Measurements from ENCODE around the gene ITGBL1.

ITGBL1 gene

DNA sequence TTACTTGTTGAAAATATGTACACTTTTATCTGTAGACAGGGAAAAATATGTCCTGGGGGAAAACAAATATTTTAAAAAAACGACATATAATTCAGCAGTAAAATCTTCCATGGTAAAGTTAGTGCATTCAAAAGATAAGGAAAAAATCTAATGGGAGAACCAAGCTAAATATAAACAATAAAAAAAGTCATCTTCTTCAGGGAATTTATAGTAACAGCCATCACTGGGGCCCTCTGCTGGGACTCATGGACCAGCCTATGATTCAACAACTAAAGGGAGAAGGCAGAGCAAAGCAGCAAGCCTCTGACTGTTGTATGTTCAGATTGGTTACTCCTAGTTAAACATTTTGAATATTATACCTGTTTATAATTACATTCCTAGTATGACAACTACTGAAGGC is 93.0 kb downstream of the ITGBL1 start:
- TF ChIP-seq, protein P1, sequence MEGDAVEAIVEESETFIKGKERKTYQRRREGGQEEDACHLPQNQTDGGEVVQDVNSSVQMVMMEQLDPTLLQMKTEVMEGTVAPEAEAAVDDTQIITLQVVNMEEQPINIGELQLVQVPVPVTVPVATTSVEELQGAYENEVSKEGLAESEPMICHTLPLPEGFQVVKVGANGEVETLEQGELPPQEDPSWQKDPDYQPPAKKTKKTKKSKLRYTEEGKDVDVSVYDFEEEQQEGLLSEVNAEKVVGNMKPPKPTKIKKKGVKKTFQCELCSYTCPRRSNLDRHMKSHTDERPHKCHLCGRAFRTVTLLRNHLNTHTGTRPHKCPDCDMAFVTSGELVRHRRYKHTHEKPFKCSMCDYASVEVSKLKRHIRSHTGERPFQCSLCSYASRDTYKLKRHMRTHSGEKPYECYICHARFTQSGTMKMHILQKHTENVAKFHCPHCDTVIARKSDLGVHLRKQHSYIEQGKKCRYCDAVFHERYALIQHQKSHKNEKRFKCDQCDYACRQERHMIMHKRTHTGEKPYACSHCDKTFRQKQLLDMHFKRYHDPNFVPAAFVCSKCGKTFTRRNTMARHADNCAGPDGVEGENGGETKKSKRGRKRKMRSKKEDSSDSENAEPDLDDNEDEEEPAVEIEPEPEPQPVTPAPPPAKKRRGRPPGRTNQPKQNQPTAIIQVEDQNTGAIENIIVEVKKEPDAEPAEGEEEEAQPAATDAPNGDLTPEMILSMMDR (IDR thresholded peaks at IDR 0.05; ENCODE audit: low read depth, low read length, missing control alignments): no peak
- H3K4me3 ChIP-seq (replicated peaks; ENCODE audit: low read depth, low read length): no peak overlapping the region
- no peak for DNase-seq (ENCODE audit: extremely low read depth, low read depth)

DNA sequence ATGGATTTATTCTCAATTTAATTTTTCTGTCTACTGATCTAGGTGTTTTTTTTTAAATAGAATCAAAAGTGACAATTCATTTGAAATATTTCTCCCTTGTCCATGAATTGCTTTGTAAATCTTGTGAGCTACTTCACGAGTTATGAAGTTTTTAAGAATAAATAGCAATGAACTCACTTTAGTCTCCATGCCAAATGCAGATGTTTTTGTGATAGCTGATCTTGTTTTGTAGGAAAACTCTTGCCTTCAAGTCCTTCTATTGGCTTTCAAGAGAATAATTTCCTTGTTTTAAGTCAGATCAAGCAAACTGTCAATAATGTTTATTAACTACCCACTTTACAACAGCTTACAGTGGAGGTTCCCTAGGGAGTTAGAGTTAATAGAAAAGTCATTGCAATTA is 99.8 kb downstream of the ITGBL1 start:
- no peak overlapping the region for H3K4me3 ChIP-seq (replicated peaks; ENCODE audit: low read depth, low read length)
- TF ChIP-seq, protein P1 (IDR thresholded peaks at IDR 0.05; ENCODE audit: low read depth, low read length, missing control alignments): no peak
- no peak for DNase-seq (ENCODE audit: extremely low read depth, low read depth)

DNA sequence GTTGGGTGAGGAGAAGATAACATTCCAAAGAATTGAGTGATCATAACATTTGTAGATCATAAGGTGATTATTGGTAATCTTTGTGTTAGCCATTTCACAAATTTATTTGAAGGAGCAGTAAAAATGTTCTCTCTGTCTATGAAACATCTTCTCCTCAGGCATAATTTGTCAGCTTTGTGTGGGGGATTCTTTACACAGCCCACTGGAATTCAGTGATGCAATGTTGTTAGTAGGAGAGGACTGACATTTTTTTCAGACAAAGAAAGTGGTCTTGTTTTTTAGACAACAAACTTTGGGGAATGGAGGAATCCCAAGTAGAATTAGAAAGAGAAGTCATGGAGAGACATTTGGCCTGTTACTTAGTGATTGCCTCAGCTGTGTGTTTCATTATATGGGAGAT is 100.3 kb downstream of the ITGBL1 start:
- TF ChIP-seq, protein P1 (IDR thresholded peaks at IDR 0.05; ENCODE audit: low read depth, low read length, missing control alignments): no peak
- DNase-seq (ENCODE audit: extremely low read depth, low read depth): no peak
- H3K4me3 ChIP-seq (replicated peaks; ENCODE audit: low read depth, low read length): no peak overlapping the region

DNA sequence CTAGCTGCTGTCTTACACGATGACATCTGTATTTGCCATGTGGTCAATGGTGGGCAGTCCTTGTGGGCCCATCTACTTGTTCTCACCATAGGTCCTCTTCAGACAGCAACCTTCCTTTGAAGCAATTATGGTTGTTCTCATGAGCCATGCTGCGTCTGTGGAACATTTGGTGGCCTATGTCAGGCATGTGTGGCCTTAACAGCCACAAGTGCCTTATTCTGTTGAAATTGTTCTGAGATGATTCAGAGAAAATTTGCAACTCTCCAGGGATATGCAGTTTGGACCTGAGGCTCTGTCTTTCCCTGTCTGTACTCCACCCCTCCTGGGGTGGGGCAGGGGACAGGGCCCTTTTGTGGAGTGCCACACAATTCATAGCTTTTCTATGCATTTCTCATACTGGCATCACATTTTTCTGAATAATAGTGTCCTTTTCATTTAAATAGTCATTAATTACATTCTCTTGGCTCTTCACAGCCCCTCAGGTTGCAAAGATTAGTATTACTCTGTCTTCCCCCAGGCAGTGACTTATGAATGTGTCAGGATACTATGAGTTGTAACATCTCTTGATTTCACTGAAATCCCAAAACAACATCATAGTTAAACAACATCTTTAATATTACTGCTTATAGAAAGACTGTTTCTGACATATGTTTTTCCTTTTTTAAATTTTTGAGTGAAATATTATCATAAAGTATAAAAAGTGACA is 102.1 kb downstream of the ITGBL1 start:
- no peak for DNase-seq (ENCODE audit: extremely low read depth, low read depth)
- H3K4me3 ChIP-seq (replicated peaks; ENCODE audit: low read depth, low read length): no peak overlapping the region
- TF ChIP-seq, protein P1 (IDR thresholded peaks at IDR 0.05; ENCODE audit: low read depth, low read length, missing control alignments): no peak

DNA sequence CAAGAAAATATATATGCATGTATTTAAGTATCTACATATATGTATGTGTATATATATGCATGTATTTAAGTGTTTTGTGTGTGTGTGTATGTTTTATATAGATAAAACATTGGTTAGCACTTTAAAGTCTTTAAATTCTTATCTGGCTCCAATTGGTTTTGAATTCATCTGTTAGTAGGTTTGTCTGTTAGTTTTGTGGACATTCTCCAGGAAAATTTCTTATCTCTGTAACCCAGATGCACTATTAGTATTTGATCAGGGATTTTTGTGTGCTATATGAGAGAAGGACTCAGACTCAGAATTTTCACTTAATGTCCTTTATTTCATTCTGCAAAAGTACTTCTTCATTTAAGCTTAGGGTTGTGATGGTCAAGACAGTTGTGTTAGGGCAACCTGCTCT is 103.1 kb downstream of the ITGBL1 start:
- no peak overlapping the region for H3K4me3 ChIP-seq (replicated peaks; ENCODE audit: low read depth, low read length)
- no peak for DNase-seq (ENCODE audit: extremely low read depth, low read depth)
- TF ChIP-seq, protein P1 (IDR thresholded peaks at IDR 0.05; ENCODE audit: low read depth, low read length, missing control alignments): no peak

DNA sequence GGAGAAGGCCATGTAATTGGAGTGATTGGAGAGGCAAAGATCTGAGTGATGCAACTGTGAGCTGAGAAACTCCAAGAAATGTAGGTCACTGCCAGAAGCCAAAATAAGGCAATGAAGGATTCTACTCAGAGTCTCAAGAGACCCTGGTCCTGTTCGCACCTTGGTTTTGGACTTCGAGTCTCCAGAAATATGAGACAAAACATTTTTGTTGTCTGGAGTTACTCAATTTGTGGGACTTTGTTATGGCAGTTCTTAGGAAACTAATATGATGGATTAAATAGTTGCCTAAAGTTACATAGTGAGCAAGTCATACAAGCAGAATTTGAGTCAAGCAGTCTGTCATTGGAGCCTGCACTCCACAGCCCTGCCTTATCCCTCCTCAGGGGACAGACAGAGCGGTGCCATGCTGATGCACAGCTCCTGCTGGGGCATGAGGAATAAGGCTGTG is 104.2 kb downstream of the ITGBL1 start:
- no peak for DNase-seq (ENCODE audit: extremely low read depth, low read depth)
- no peak overlapping the region for H3K4me3 ChIP-seq (replicated peaks; ENCODE audit: low read depth, low read length)
- TF ChIP-seq, protein P1 (IDR thresholded peaks at IDR 0.05; ENCODE audit: low read depth, low read length, missing control alignments): no peak

DNA sequence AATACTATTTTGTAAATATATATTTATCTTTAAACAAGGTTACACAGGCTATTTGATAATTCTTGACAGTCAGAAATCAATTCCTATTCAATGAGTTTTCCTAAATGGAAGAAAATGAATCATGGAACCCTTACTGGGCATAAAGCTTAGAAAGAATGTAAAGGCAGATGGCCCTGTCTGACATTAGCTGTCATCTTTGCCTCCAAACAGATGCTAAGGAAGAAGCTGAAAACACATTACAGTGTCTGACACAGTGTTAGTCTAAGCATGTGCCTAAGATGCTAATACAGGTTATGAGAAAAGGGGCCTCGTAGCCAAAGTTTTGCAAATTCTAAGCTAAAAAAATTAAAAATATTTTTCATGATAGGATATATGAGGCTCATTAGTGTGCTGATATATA is 112.8 kb downstream of the ITGBL1 start:
- no peak overlapping the region for H3K4me3 ChIP-seq (replicated peaks; ENCODE audit: low read depth, low read length)
- TF ChIP-seq, protein P1 (IDR thresholded peaks at IDR 0.05; ENCODE audit: low read depth, low read length, missing control alignments): no peak
- DNase-seq (ENCODE audit: extremely low read depth, low read depth): no peak

Data from HFF-Myc (cell line).